Neuronal stem cell (in vitro differentiated cells): ENCODE measurements around the gene RELN.

Experiments
- DNase-seq: peaks from one replicate; pipeline ENCODE4 v3.0.0-alpha.2; 2013; ENCODE audit warnings: low spot score
- H2AFZ ChIP-seq: one replicate; pipeline ENCODE4 v1.6.1; 2013; ENCODE audit warnings: mild to moderate bottlenecking, low read length, inconsistent platforms
- H2AK5ac ChIP-seq: 2 replicates; pipeline ENCODE4 v1.6.1; 2013; ENCODE audit warnings: low read depth, mild to moderate bottlenecking, inconsistent platforms, low read length, moderate library complexity, mixed read lengths
- H2BK120ac ChIP-seq: 2 replicates; pipeline ENCODE4 v1.6.1; 2013; ENCODE audit warnings: low read depth, mild to moderate bottlenecking, inconsistent platforms, low read length, moderate library complexity, mixed read lengths
- H2BK12ac ChIP-seq: one replicate; pipeline ENCODE4 v1.6.1; 2013; ENCODE audit warnings: low read length, inconsistent platforms
- H2BK15ac ChIP-seq: 2 replicates; pipeline ENCODE4 v1.6.1; 2013; ENCODE audit warnings: mild to moderate bottlenecking, low read length, inconsistent platforms, mixed read lengths
- H2BK5ac ChIP-seq: one replicate; pipeline ENCODE4 v1.6.1; 2013; ENCODE audit warnings: inconsistent platforms, mild to moderate bottlenecking, low read length, moderate library complexity
- H3K14ac ChIP-seq: one replicate; pipeline ENCODE4 v1.6.1; 2013; ENCODE audit warnings: low read length, inconsistent platforms
- H3K18ac ChIP-seq: 2 replicates; pipeline ENCODE4 v1.6.1; 2013; ENCODE audit warnings: low read length, inconsistent platforms
- H3K23ac ChIP-seq: 2 replicates; pipeline ENCODE4 v1.6.1; 2013; ENCODE audit warnings: low read depth, mild to moderate bottlenecking, mixed read lengths, low read length, inconsistent platforms; ENCODE audit not compliant: poor library complexity
- H3K27ac ChIP-seq: replicated peaks from 3 replicates; pipeline ENCODE4 v1.5.1; 2013; ENCODE audit warnings: low read length, inconsistent platforms
- H3K27me3 ChIP-seq, 3 experiments: 2 replicates each; pipeline ENCODE4 v1.6.1; 2013; ENCODE audit warnings: low read length in 3 of 3, mild to moderate bottlenecking in 2 of 3, inconsistent platforms in 1 of 3, low read depth in 1 of 3, mixed read lengths in 1 of 3, moderate library complexity in 1 of 3; ENCODE audit not compliant: control insufficient read depth in 3 of 3, insufficient read depth in 3 of 3
- H3K36me3 ChIP-seq, 2 donors: replicated peaks in 1 of 2; 2 replicates each; pipeline ENCODE4 v1.6.1; 2013; ENCODE audit warnings: low read length in 2 of 2; ENCODE audit not compliant: control insufficient read depth in 2 of 2, insufficient read depth in 2 of 2
- H3K4ac ChIP-seq: 2 replicates; pipeline ENCODE4 v1.6.1; 2013; ENCODE audit warnings: inconsistent platforms, mild to moderate bottlenecking, low read length, moderate library complexity
- H3K4me1 ChIP-seq, 2 donors: 1 replicate in 1 of 2; 2 replicates in 1 of 2; pipeline ENCODE4 v1.6.1; 2013; ENCODE audit warnings: low read length in 2 of 2, low read depth in 1 of 2; ENCODE audit not compliant: control insufficient read depth in 2 of 2, insufficient read depth in 1 of 2
- H3K4me2 ChIP-seq: one replicate; pipeline ENCODE4 v1.6.1; 2013; ENCODE audit warnings: mild to moderate bottlenecking, low read length, inconsistent platforms; ENCODE audit not compliant: insufficient read depth, poor library complexity, severe bottlenecking
- H3K4me3 ChIP-seq, 2 donors: 2 replicates each; pipeline ENCODE4 v1.5.1; 2013; ENCODE audit warnings: low read length in 2 of 2, mild to moderate bottlenecking in 2 of 2, inconsistent platforms in 1 of 2, moderate library complexity in 1 of 2
- H3K79me1 ChIP-seq: one replicate; pipeline ENCODE4 v1.6.1; 2013; ENCODE audit warnings: low read depth, mild to moderate bottlenecking, inconsistent platforms, low read length, moderate library complexity
- H3K9ac ChIP-seq: one replicate; pipeline ENCODE4 v1.6.1; 2013; ENCODE audit warnings: mild to moderate bottlenecking, low read depth, low read length, inconsistent platforms; ENCODE audit not compliant: poor library complexity
- H3K9me3 ChIP-seq, 2 donors: replicated peaks in 1 of 2; 2 replicates each; pipeline versions ENCODE3 to v1.6.1; 2013; ENCODE audit warnings: low read length in 2 of 2, mild to moderate bottlenecking in 2 of 2, inconsistent platforms in 1 of 2, low read depth in 1 of 2, mixed read lengths in 1 of 2, moderate library complexity in 1 of 2; ENCODE audit not compliant: control insufficient read depth in 2 of 2, insufficient read depth in 1 of 2
- H4K8ac ChIP-seq: one replicate; pipeline ENCODE4 v1.6.1; 2013; ENCODE audit warnings: low read depth, mild to moderate bottlenecking, inconsistent platforms, low read length, moderate library complexity
- H4K91ac ChIP-seq: one replicate; pipeline ENCODE4 v1.6.1; 2013; ENCODE audit warnings: low read length, low read depth, mild to moderate bottlenecking, inconsistent platforms; ENCODE audit not compliant: poor library complexity
- WGBS, 2 donors: extraction: QIAGEN DNeasy Blood & Tissue Kit; methylation state at CpG; one replicate each; pipeline ENCODE4 v1.1.7; 2013; ENCODE audit warnings: missing lambda C conversion rate in 2 of 2, mixed read lengths in 1 of 2; ENCODE audit not compliant: insufficient read length in 2 of 2, insufficient replicate concordance in 1 of 2; ENCODE audit errors: extremely low coverage in 2 of 2; 5-methylcytosine and 5-hydroxymethylcytosine counted together

RELN gene

DNA sequence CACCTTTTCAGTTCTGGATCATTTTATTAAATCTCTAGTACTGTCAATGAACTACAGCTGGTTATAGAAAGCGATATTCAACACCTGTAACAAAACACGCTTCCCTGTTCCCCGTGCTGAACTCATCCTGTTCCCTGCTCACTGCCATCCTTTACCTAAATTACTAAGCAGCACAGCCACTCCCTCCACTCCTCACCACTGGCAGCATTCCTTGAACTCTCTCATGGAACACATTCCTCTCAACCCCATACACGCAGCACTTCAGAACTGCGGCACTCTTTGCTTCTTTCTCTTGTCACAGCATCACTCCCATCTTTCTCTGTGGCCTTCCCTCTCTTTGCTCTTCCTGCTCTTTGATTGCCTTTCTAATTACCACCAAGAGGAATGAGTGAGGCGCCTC, 27.4 kb downstream of the RELN start:
- H2AK5ac ChIP-seq, result no peak overlapping the region
- DNase-seq, result no peak
- no peak overlapping the region for H3K23ac ChIP-seq
- H2BK5ac ChIP-seq, result no peak overlapping the region
- H3K27me3 ChIP-seq, result no peaks in the 10 kb centered on the region
- peaks cover 0 to 1% of the 10 kb centered on the region in 2 donors for H3K9me3 ChIP-seq
- WGBS, 2 donors, result no CpG with 5 or more reads among the region's 6 CpGs
- H3K9ac ChIP-seq, result no peak overlapping the region
- H3K14ac ChIP-seq, result no peak overlapping the region
- H3K4ac ChIP-seq, result no peak overlapping the region
- no peak overlapping the region for H3K4me2 ChIP-seq
- H2AFZ ChIP-seq, result no peak overlapping the region
- no peak overlapping the region for H3K18ac ChIP-seq
- no peaks in the 10 kb centered on the region for H3K79me1 ChIP-seq
- H4K8ac ChIP-seq, result no peak overlapping the region
- no peak overlapping the region for H2BK15ac ChIP-seq
- H3K4me1 ChIP-seq, result peaks cover 0 to 4% of the 10 kb centered on the region in 2 donors
- no peak overlapping the region for H3K4me3 ChIP-seq
- no peak overlapping the region for H2BK120ac ChIP-seq
- no peaks in the 10 kb centered on the region for H3K36me3 ChIP-seq
- no peak overlapping the region for H3K27ac ChIP-seq
- no peak overlapping the region for H2BK12ac ChIP-seq
- no peak overlapping the region for H4K91ac ChIP-seq

DNA sequence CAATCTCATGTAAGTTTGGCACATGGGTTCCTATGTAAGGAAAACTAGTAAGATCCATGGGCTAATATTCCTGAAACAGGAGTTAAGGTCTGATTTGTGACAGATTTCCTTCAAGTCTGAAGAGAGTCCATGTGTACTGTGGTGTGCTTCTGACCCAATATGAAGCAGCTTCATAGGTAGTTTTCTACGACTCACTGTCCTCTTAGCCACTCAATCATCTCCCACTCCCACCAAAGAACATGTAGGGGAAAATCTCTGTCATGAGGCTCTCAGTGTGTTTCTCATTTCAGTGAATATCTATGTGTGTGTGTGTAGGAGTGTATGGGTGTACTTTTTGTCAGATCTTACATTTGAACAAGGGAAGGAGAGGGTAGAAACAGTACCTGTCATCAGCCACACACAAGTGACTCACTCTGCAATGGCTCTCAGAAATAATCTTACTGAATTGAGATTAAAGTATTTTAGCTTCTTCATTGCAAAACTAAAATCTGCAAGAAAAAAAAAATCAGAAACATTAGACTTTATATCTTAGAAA, 31.1 kb downstream of the RELN start:
- H4K8ac ChIP-seq, result no peak overlapping the region
- no peak overlapping the region for H3K9ac ChIP-seq
- H2BK15ac ChIP-seq, result no peak overlapping the region
- no peak overlapping the region for H3K18ac ChIP-seq
- H2BK120ac ChIP-seq, result no peak overlapping the region
- H3K4me3 ChIP-seq, result no peak overlapping the region
- H3K79me1 ChIP-seq, result no peaks in the 10 kb centered on the region
- H3K4me2 ChIP-seq, result no peak overlapping the region
- WGBS, 2 donors, result no CpG with 5 or more reads among the region's 1 CpG
- H4K91ac ChIP-seq, result no peak overlapping the region
- H2BK12ac ChIP-seq, result no peak overlapping the region
- peaks cover 0 to 4% of the 10 kb centered on the region in 2 donors for H3K4me1 ChIP-seq
- no peak overlapping the region for H3K23ac ChIP-seq
- no peak for DNase-seq
- H3K27ac ChIP-seq, result no peak overlapping the region
- no peaks in the 10 kb centered on the region for H3K9me3 ChIP-seq
- no peak overlapping the region for H3K4ac ChIP-seq
- H2AFZ ChIP-seq, result no peak overlapping the region
- H3K14ac ChIP-seq, result no peak overlapping the region
- H3K36me3 ChIP-seq, result no peaks in the 10 kb centered on the region
- H2AK5ac ChIP-seq, result no peak overlapping the region
- no peak overlapping the region for H2BK5ac ChIP-seq
- H3K27me3 ChIP-seq, result no peaks in the 10 kb centered on the region

DNA sequence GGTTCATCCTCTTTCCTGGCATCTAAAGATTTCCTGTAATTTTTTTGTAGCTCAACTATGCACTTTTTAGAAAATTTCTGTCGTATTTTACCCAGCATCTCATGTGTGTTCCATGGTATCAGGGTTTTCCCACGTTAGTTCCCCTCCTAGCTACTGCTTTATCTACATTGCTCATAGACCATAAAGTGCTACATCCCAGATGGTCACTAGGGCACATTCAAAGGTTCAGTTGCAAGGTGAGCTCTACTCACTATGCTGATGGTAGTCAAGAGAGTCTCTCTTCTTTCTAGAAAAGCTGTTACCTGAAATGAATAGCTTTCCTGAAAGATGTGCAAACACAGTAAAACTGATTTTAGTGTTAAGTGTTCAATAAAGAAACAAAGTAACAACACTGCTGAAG, 33.5 kb downstream of the RELN start:
- no peak overlapping the region for H4K8ac ChIP-seq
- no peak overlapping the region for H3K4me3 ChIP-seq

DNA sequence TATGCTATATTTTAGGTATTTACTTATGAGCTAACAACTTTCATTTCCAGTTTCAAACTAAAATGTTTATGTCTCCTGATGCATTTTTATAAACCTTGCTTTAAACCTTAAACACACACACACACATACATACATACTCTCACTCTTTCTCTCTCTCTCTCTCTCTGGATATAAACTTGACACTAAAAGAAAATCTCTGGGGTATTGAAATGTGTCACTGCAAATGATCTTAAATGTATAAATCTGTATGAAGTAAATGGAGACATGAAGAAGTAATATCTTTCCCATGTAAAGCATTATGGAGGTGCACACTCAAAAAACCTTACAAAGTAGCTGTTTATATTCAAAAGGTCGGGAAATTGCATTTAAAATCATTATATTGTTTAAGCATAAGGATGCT, 37.0 kb downstream of the RELN start:
- no peak overlapping the region for H3K27ac ChIP-seq
- H3K4me2 ChIP-seq, result no peak overlapping the region
- no peak overlapping the region for H3K4ac ChIP-seq
- H3K27me3 ChIP-seq, result no peaks in the 10 kb centered on the region
- DNase-seq, result no peak
- no peaks in the 10 kb centered on the region for H3K36me3 ChIP-seq
- H2BK5ac ChIP-seq, result no peak overlapping the region
- WGBS, 2 donors, result no CpG with 5 or more reads among the region's 1 CpG
- H3K23ac ChIP-seq, result no peak overlapping the region
- no peaks in the 10 kb centered on the region for H3K79me1 ChIP-seq
- H2BK120ac ChIP-seq, result no peak overlapping the region
- H3K9me3 ChIP-seq, result no peaks in the 10 kb centered on the region
- no peak overlapping the region for H3K14ac ChIP-seq
- H3K9ac ChIP-seq, result no peak overlapping the region
- H2AFZ ChIP-seq, result no peak overlapping the region
- H3K4me3 ChIP-seq, result no peak overlapping the region
- H4K91ac ChIP-seq, result no peak overlapping the region
- no peak overlapping the region for H2AK5ac ChIP-seq
- H4K8ac ChIP-seq, result no peak overlapping the region
- H3K4me1 ChIP-seq, result no peaks in the 10 kb centered on the region
- H2BK15ac ChIP-seq, result no peak overlapping the region
- H2BK12ac ChIP-seq, result no peak overlapping the region
- H3K18ac ChIP-seq, result no peak overlapping the region

More for the DNA sequence above, 33.5 kb downstream of the RELN start:
- H2BK5ac ChIP-seq, result no peak overlapping the region
- H3K9ac ChIP-seq, result no peak overlapping the region
- H3K23ac ChIP-seq, result no peak overlapping the region
- no peak overlapping the region for H2AFZ ChIP-seq
- H3K4me2 ChIP-seq, result no peak overlapping the region
- no peak overlapping the region for H2AK5ac ChIP-seq
- H4K91ac ChIP-seq, result no peak overlapping the region
- DNase-seq, result no peak
- peaks cover 0 to 2% of the 10 kb centered on the region in 2 donors for H3K4me1 ChIP-seq
- H3K14ac ChIP-seq, result no peak overlapping the region
- H3K27me3 ChIP-seq, result no peaks in the 10 kb centered on the region
- no peak overlapping the region for H3K18ac ChIP-seq
- no peak overlapping the region for H2BK12ac ChIP-seq
- H3K36me3 ChIP-seq, result no peaks in the 10 kb centered on the region
- H2BK15ac ChIP-seq, result no peak overlapping the region
- no CpG with 5 or more reads among the region's 2 CpGs for WGBS, 2 donors
- no peaks in the 10 kb centered on the region for H3K79me1 ChIP-seq
- H3K27ac ChIP-seq, result no peak overlapping the region
- H3K4ac ChIP-seq, result no peak overlapping the region
- H3K9me3 ChIP-seq, result no peaks in the 10 kb centered on the region
- no peak overlapping the region for H2BK120ac ChIP-seq
